K562 (cell line): Measurements from ENCODE around the gene BIVM. TPM values are rescaled to one million over a fixed set of nuclear protein-coding genes. Genes with fewer than 3 reads are reported as not detected.

Experiments
- ATAC-seq: fragments of 200-7000 bp; cut with Tn5 transposase; 3 replicates; pipeline ENCODE4 v1.9.1; 2020; ENCODE audit warnings: moderate library complexity
- BruUV-seq: library from RNA; stranded (reverse); fragments of 400-500 nt; replicated peaks from 2 replicates; lab custom pipeline; 2021; lab: Mats Ljungman, UMichigan
- CTCF ChIA-PET: fragments of 300-600 bp; formaldehyde crosslinking; extraction: SDS; loops from one replicate; lab custom pipeline; 2021; ENCODE audit warnings: low intra/inter-chr PET ratio; lab: Yijun Ruan, JAX
- POLR2A ChIA-PET: fragments of 300-600, 350-650 bp; sonication (Branson Sonifier 250); formaldehyde crosslinking; extraction: SDS; loops from one replicate; lab custom pipeline; 2021; ENCODE audit warnings: antibody characterized with exemption, inconsistent platforms; lab: Yijun Ruan, JAX
- DNase-seq, 4 experiments: peaks; one replicate each; pipeline versions ENCODE4 v3.0.0 to v3.0.0-alpha.2; 2011 to 2018; ENCODE audit warnings: low spot score in 3 of 4, mixed read lengths in 3 of 4; ENCODE audit errors: extremely low read depth in 1 of 4
- FAIRE-seq: peaks from 2 replicates; lab custom pipeline; 2011; peaks lifted over from hg19 to GRCh38; lab: Jason Lieb, UNC
- H2AFZ ChIP-seq: 2 replicates; pipeline ENCODE4 v1.6.0; 2011; ENCODE audit warnings: low read depth, low read length, control low read depth, inconsistent platforms
- H3K27ac ChIP-seq: fragments of 200-600 bp; 3 replicates; pipeline ENCODE4 v1.8.0; 2011; ENCODE audit warnings: low read depth, mild to moderate bottlenecking, control low read depth, inconsistent platforms, low read length, moderate library complexity, mixed read lengths; ENCODE audit errors: extremely low read depth
- H3K27me3 ChIP-seq, 2 experiments: fragments of 300-600 bp in 1 of 2; 2 replicates in 1 of 2; 3 replicates in 1 of 2; pipeline versions ENCODE4 v1.6.0 to v1.8.0; 2011; ENCODE audit warnings: inconsistent platforms in 2 of 2, low read length in 2 of 2, mild to moderate bottlenecking in 1 of 2, mixed read lengths in 1 of 2, moderate library complexity in 1 of 2; ENCODE audit not compliant: control insufficient read depth in 2 of 2, insufficient read depth in 2 of 2
- H3K36me3 ChIP-seq: fragments of 300-600 bp; 3 replicates; pipeline ENCODE4 v1.8.0; 2011; ENCODE audit warnings: mild to moderate bottlenecking, low read length, inconsistent platforms; ENCODE audit not compliant: control insufficient read depth, insufficient read depth
- H3K4me1 ChIP-seq, 2 experiments: fragments of 200-600 bp in 1 of 2; replicated peaks in 1 of 2; 2 replicates in 1 of 2; 3 replicates in 1 of 2; pipeline versions ENCODE4 v1.5.1 to v1.8.0; 2011; ENCODE audit warnings: inconsistent platforms in 2 of 2, low read length in 2 of 2, mild to moderate bottlenecking in 1 of 2, mixed read lengths in 1 of 2, moderate library complexity in 1 of 2; ENCODE audit not compliant: control insufficient read depth in 2 of 2, insufficient read depth in 2 of 2
- H3K4me2 ChIP-seq: 2 replicates; pipeline ENCODE4 v1.6.1; 2011; ENCODE audit warnings: low read length, control low read depth, inconsistent platforms, mixed read lengths; ENCODE audit not compliant: insufficient read depth
- H3K4me3 ChIP-seq: fragments of 200-600 bp; sonication (generic), shearing (Covaris generic); 2 replicates; pipeline ENCODE4 v1.5.1; 2016; ENCODE audit warnings: control low read depth, inconsistent platforms
- H3K79me2 ChIP-seq: fragments of 200-600 bp; 3 replicates; pipeline ENCODE4 v1.8.0; 2011; ENCODE audit warnings: low read length, inconsistent platforms; ENCODE audit not compliant: control insufficient read depth, insufficient read depth
- H3K9ac ChIP-seq, 2 experiments: 2 replicates each; pipeline versions ENCODE4 v1.6.0 to v1.6.1; 2011; ENCODE audit warnings: low read depth in 2 of 2, low read length in 2 of 2, control low read depth in 1 of 2, inconsistent platforms in 1 of 2, mild to moderate bottlenecking in 1 of 2, mixed read lengths in 1 of 2; ENCODE audit not compliant: insufficient read depth in 1 of 2
- H3K9me1 ChIP-seq: one replicate; pipeline ENCODE4 v1.6.0; 2011; ENCODE audit warnings: inconsistent platforms, mild to moderate bottlenecking, low read length, moderate library complexity; ENCODE audit not compliant: control insufficient read depth, insufficient read depth
- H3K9me3 ChIP-seq: replicated peaks from 2 replicates; pipeline ENCODE4 v1.5.1; 2011; ENCODE audit warnings: low read depth, low read length, inconsistent platforms; ENCODE audit not compliant: control insufficient read depth, insufficient read depth
- H4K20me1 ChIP-seq: replicated peaks from 2 replicates; pipeline ENCODE4 v1.6.1; 2011; ENCODE audit warnings: low read length, inconsistent platforms, mixed read lengths; ENCODE audit not compliant: control insufficient read depth, insufficient read depth
- CTCF ChIP-seq, 3 experiments: IDR thresholded peaks in 2 of 3; conservative IDR thresholded peaks in 1 of 3; 2 replicates each; pipeline ENCODE4 v1.5.1; 2011 to 2012; ENCODE audit warnings: low read length in 3 of 3, mild to moderate bottlenecking in 3 of 3, control low read depth in 2 of 3, improper control_type of control experiment in 1 of 3, inconsistent platforms in 1 of 3, low read depth in 1 of 3, mixed read lengths in 1 of 3, moderate library complexity in 1 of 3; ENCODE audit not compliant: insufficient read depth in 2 of 3
- PCBP1 ChIP-seq: fragments of 200-400 bp; formaldehyde crosslinking; IDR thresholded peaks from 2 replicates; pipeline ENCODE4 v1.6.1; 2018; ENCODE audit warnings: mild to moderate bottlenecking, low read depth, low read length; ENCODE audit not compliant: poor library complexity, severe bottlenecking
- ZNF316 ChIP-seq: fragments of 450-650 bp; IDR thresholded peaks from 2 replicates; pipeline ENCODE4 v1.6.1; 2016
- ZNF507 ChIP-seq: conservative IDR thresholded peaks from 2 replicates; pipeline ENCODE4 v1.6.1; 2017; ENCODE audit warnings: missing genetic modification characterization, missing compliant biosample characterization
- WGBS: fragments of 100-300 bp; shearing (Covaris generic); methylation state at CpG from one replicate; pipeline ENCODE4 v1.1.6; 2016; ENCODE audit warnings: low coverage, mixed read lengths; ENCODE audit not compliant: insufficient coverage; ENCODE audit errors: missing lambda C conversion rate; 5-methylcytosine and 5-hydroxymethylcytosine counted together
- in situ Hi-C: fragments of 300-500 bp; cut with MboI; formaldehyde crosslinking; loops from 4 replicates; pipeline ENCODE4 v1.15.0; 2018; ENCODE audit warnings: inconsistent platforms, mixed read lengths
- intact Hi-C: fragments of 100-400 bp; cut with micrococcal nuclease; formaldehyde crosslinking; loops from 2 replicates; pipeline ENCODE4 v1.14.2; 2022
- polyA plus RNA-seq, 8 experiments: library from polyadenylated mRNA; depleted of rRNA in 4 of 8; stranded (reverse) in 5 of 8; unstranded in 3 of 8; fragments of >200 nt; fragmentation: Nextera tagmentation in 2 of 8; fragmentation: Illumina TruSeq in 1 of 8; extraction: Ambion mirVana in 2 of 8; extraction: Trizol in 1 of 8; gene quantifications; 2 replicates each; pipeline versions ENCODE4 v1.2.1 to v1.2.3, GENCODE V29; 2011 to 2014; ENCODE audit warnings: inconsistent platforms in 1 of 8, missing spikeins in 1 of 8
- total RNA-seq, 7 experiments: library from RNA; depleted of rRNA in 6 of 7; stranded (reverse); fragments of >200 nt in 6 of 7; fragmentation: Illumina TruSeq in 2 of 7; extraction: Trizol in 2 of 7; gene quantifications; 2 replicates each; pipeline versions ENCODE4 v1.2.1 to v1.2.3, GENCODE V29; 2011 to 2021; ENCODE audit warnings: low replicate concordance in 1 of 7

The BIVM gene
- total and polyA plus RNA-seq, 9 of the 15 experiments (the other 6 are each of a cell fraction or from before 2014, with no cell fraction given): 3.6 to 23.1 (median 16.8) TPM

- Histone ChIP-seq H3K9me3 (no peaks in the 10 kb centered on the region), H3K9me1 (no peaks in the 10 kb centered on the region), H3K79me2 (peaks cover 24% of the 10 kb centered on the region), H3K4me1 (peaks cover 11 to 20% of the 10 kb centered on the region in 2 experiments; a peak in 4 of 5 replicates), H2AFZ (no peak overlapping the region), H3K36me3 (peaks cover 34% of the 10 kb centered on the region; the same call in 1 of the 3 replicates), H3K27ac (no peak overlapping the region), H3K27me3 (no peaks in the 10 kb centered on the region), H3K4me2 (no peak overlapping the region), H3K9ac (no peak overlapping the region), H3K4me3 (no peak overlapping the region), H4K20me1 (no peaks in the 10 kb centered on the region)
- POLR2A ChIA-PET: no interaction called here
- in situ Hi-C loops (no loop called here), intact Hi-C loops (loop anchor here (2.0 kb wide), 1 partner anchor 42 kb away; no protein-coding TSS in a partner anchor)
- ATAC-seq: no peak
- CTCF ChIA-PET: no interaction called here
- TF ChIP-seq ZNF316 (0 out of 2 replicates have a peak, but pooled peaks have one; percentile 3), ZNF507 (tag) (no peak)
- WGBS: 69% methylated on average over 2 of the region's 2 CpGs
- no peak for FAIRE-seq
- no TSS peak for BruUV-seq
- no peak for DNase-seq
Observed at GRCh38 chr13:102768909-102769308, 30.0 kb upstream of the BIVM start.

GRCh38 chr13:102769679-102770078 lies 29.2 kb upstream of the BIVM start:
- peaks cover 11 to 26% of the 10 kb centered on the region in 2 experiments; a peak in 4 of 5 replicates for H3K4me1 ChIP-seq
- WGBS: 87% methylated on average over 4 of the region's 4 CpGs
- TF ChIP-seq CTCF (IDR thresholded peaks at IDR 0.05 in 2 of 3, conservative IDR thresholded peaks at IDR 0.05 in 1 of 3; ENCODE audit: insufficient read depth in 2 of 3, low read depth in 1 of 3, low read length in 3 of 3) (0 out of 6 replicates have a peak, but pooled peaks of 1 of the 3 experiments have one; percentile 2), PCBP1 (no peak)
- TF ChIP-seq, all 486 proteins: peak for 1
- no peak for FAIRE-seq
- peaks cover 24% of the 10 kb centered on the region for H3K79me2 ChIP-seq
- no peak overlapping the region for H3K9ac ChIP-seq
- CTCF ChIA-PET: no interaction called here
- H2AFZ ChIP-seq: no peak overlapping the region
- POLR2A ChIA-PET: no interaction called here
- no peaks in the 10 kb centered on the region for H3K27me3 ChIP-seq
- in situ Hi-C loops: no loop called here
- no peak overlapping the region for H3K4me3 ChIP-seq
- no peaks in the 10 kb centered on the region for H3K9me1 ChIP-seq
- BruUV-seq: no TSS peak
- intact Hi-C loops: loop anchor here (2.0 to 10.0 kb wide), 2 partner anchors 43 to 105 kb away; no protein-coding TSS in a partner anchor
- no peak overlapping the region for H3K4me2 ChIP-seq
- H3K36me3 ChIP-seq: peaks cover 34% of the 10 kb centered on the region; the same call in 1 of the 3 replicates
- H4K20me1 ChIP-seq: no peaks in the 10 kb centered on the region
- ATAC-seq: no peak
- H3K9me3 ChIP-seq: no peaks in the 10 kb centered on the region
- H3K27ac ChIP-seq: no peak overlapping the region
- no peak for DNase-seq
